Activated T-cell treated with anti-CD3 and anti-CD28 coated beads for 4 hours (primary cell): ENCODE data around the gene LRG1.
"Not testable (repeated sequence)": the region's sequence is repeated elsewhere in the genome, so short reads cannot be mapped to it uniquely, and the experiment has no call there.

Source experiments
- DNase-seq: peaks from one replicate; pipeline ENCODE4 v3.0.0-alpha.2; 2020

Gene LRG1

DNA sequence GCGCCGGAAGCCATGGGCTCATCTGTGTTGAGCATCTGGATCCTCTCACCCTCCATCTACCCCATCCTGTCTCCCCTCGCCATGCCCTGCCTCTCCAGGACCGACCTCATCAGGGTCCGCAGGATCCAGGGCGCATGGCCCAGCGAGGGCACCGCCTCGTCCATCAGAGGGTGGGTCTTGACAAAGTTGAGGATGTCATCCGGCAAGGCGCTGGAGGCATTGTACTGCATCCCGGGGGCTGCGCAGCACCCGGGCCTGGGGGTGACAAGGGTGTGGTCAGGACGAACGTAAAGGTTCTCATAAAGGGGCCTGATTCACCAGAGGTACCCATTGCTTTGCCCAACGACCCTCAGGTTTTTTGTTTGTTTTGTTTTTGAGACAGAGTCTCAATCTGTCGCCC is 10.2 kb upstream of the LRG1 start:
- no peak for DNase-seq

GRCh38 chr19:4548238-4548584 is 8.4 kb upstream of the LRG1 start:
- DNase-seq, result no peak

DNA sequence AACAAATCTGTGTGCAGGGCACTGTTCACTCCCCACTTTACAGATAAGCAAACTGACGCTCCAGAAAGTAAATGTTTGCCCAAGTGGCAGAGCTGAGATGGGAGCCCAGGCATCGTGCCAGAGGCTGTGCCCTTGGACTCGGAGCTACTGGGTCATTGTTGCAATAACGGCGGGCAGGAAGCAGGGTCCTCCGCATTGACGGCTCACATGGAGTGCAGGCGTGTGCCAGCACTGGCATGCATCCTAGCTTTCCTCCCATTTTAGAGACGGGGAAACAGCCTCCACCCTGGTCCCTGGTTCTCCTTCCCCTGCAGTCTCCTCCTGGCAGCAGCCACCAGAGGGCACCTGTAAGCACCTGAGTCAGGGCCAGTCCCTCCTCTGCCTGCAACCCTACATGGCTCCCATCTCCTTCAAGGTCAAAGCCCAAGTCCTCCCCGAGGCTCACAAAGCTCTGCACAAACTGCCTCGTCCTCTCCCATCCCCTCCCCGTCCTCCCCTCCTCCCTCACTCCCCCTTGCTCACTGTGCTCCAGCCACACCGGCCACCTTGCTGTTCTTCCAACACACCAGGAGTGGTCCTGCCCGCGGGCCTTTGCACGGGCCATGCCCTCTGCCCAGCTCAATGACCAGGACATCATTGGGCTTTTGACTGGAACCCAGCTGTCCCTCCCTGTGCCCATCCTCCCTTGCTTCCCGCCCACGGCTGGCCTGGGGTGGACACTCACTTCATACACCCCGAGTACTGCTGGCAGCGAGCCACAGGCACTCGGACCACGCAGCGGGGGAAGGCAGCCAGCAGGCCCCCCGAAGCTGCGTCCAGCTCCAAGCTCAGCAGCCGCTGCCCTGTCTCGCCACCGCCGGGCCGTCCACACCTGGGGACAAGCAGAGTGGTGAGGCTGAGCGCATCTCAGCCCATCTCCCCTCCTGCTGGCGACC is 7.7 kb upstream of the LRG1 start:
- no peak for DNase-seq

GRCh38 chr19:4543842-4544647 is 4.2 kb upstream of the LRG1 start:
- DNase-seq, result no peak

DNA sequence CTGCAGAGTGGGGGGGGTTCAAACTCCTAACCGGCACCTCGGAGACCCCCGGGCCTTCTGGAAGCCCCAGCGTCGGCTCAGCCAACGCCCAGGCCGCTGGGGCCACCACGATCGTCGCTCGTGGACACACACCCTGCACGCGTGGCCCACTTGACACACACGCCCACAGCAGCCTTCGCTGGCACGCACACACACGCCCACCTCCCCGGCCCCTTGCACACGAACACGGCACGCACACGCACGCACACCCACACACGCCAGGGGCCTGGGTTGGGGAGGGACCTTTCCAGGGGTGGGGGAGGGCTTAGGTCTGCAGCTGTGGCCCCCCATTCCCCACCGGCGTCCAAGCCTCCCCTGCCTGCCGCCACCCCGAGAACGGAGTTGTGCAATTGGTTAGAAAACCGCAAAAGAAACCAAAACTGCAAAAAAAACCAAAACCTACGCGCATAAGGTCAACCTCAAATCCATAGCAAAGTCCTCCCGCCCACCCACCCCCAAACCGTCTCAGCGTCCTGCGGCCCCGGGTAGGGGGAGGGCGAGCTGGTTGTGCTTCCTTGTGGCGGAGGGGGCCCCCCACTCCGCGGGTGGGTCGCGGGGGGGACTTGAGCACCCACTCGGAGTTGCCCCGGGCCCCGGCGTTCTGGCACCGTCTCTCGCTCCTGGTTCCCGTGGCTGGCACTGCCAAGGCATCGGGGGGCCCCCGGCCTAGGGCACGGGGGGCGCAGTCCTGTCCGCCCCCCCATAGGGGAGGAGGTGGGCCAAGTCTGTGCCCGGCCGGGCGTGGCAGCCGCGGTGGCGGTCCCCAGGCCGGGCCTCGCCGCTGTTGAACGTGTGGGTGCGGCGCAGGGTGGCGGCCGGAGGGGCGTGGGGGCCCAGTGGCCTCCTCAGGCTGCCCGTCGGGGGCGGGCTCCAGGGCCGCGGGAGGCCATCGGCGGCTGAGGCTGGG is 3.3 kb upstream of the LRG1 start:
- no peak for DNase-seq

DNA sequence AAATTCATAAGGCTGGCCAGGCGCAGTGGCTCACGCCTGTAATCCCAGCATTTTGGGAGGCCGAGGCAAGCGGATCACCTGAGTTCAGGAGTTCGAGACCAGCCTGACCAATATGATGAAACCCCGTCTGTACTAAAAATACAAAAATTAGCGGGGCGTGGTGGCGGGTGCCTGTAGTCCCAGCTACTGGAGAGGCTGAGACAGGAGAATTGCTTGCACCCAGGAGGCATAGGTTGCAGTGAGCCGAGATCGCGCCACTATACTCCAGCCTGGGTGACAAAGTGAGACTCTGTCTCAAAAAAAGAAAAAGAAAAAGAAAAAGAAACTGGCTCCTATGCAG is 1.9 kb upstream of the LRG1 start:
- not testable (repeated sequence) for DNase-seq

- no peak for DNase-seq
Observed at GRCh38 chr19:4541114-4541805, 1.4 kb upstream of the LRG1 start.

DNA sequence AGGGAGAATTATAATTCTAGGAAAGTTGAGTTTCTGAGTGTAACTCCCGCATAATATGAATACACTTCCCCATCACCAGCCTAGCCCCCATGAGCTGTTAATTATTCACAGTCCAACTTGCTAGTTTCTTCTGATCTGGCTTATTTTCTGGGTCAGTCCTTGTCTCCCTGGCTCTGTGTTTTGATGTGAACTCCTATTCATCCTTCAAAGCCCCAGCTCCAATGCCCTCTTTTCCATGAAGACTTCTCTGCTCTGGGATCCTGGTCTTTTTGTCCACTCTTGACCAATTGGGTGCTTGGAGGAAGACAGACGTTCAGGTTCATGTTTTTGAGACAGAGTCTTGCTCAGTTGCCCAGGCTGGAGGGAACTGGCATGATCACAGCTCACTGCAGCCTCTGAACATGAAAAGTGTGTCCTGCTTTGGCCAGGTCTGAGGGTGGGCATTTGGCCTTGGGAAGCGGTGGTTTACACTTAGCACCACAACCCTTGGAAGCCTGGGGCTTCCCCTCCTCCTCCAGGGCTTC is 605 bp downstream of the LRG1 start:
- DNase-seq, result no peak

GRCh38 chr19:4538601-4538954 is 1.3 kb downstream of the LRG1 start:
- DNase-seq, result no peak

DNA sequence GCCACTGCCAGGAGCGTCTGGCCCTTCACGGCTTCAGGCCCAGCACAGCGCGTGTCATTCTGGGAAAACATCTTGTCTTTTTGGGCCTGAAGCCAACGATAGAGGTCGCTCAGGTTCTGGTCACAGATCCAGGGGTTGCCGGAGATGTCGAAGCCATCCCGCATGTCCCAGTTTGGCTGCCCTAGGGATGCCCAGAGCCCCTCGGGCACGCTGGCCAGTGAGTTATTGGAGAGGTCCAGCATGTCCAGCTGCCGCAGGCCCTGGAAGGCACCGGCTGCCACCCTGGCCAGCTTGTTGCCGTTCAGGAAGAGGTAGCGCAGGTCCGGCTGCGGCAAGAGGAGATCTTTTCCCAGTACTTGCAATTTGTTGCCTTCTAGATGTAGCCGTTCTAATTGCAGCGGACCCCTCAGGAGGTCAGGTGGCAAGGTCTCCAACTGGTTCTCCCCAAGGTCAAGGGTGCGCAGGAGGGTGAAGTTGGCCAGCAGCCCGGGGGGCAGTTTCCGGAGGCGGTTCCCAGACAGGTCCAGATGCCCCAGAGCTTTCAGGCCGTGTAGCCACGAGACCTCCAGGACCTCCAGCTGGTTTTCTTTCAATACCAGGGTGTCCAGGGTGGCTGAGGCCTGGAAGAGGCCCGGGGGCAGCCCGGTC is 1.8 kb downstream of the LRG1 start:
- no peak for DNase-seq

DNA sequence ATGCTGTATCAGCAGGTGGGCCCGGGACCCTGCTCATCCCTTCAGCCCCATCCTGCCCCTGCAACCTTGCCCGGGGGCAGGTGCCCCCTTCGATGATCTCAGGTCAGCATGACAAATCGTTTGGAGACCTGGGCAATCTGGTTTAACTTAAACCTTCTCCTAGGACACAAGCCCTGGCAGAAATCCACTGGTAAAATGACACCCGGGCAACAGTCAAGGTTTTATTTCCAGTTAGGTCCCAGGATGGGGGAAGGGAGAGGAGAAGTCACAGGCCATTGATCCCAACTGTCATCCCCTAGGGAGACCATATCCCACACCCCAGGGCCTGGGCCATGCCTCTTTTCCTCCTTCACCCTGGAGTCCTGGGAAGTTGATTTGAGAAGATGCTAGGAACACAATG is 3.0 kb downstream of the LRG1 start:
- DNase-seq, result no peak

DNA sequence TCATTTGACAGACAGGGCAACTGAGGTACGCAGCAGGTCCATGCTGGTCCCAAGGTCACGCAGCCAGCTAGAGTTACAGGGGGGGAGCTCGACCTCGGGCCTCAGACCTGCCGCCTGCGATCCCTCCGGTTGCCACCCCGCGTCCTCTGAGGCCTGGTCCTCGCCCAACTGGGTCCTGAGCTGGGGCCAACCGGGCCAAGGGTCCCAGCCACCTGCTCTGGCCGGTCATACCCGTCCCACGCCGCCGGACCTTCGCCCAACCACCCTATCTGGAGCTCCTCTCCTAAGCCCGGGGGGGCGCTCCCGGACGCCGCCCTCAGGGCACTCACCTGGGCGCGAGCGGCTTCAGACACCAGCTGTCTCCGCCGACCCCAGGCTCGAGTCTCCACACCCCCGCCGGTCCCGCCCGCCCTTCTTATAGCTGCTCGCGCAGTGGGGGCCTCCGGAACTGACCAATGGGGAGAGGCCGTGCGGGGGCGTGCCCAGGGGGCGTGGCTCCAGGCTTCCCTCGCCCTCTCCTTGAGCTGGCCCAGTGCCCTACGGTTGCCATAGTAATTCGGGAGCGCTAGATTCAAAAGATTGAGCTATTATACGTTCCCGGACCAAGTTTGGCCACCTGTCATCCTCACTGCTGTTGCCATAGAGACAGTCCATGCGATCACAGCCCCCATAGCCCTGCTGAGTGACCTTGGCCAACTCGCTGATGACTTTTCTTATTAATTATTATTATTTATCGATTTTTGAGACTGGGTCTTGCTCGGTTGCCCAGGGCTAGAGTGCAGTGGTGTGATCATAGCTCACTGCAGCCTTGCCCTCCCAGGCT is 4.8 kb downstream of the LRG1 start, which contains the start of gene PLIN5:
PLIN5 (minus strand) TSS at position 389 of the 823 bp plus-strand sequence. CDS start 1,150 bp downstream, outside the sequence.
- peak; percentile 6 for DNase-seq

DNA sequence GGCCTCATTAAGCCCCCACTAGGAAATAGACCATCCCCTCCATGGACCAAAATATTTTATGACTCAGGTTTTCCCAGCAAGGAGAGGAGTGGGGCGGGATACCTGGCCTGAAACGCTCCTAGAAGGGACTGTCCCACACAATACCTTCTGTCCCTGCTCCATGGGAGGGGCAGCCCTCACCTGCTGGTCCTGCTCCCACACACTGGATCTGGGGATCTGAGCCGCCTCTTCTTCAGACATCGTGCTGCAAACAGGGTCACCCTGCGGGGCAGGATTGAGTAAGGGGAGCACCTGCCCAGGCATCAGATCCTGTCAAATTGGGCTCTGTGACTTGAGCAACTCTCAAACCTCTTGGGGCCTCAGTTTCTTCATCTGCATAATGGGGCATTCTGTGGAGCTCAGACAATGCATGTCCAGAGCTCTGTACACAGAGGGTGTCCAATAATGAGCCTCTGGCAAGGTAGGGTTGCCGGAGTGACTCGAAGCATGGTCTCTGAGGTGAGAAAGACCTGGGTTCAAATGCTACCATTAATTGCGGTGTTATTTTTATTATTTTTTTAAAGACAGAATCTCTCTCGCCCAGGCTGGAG is 5.9 kb downstream of the LRG1 start:
- DNase-seq, result no peak

DNA sequence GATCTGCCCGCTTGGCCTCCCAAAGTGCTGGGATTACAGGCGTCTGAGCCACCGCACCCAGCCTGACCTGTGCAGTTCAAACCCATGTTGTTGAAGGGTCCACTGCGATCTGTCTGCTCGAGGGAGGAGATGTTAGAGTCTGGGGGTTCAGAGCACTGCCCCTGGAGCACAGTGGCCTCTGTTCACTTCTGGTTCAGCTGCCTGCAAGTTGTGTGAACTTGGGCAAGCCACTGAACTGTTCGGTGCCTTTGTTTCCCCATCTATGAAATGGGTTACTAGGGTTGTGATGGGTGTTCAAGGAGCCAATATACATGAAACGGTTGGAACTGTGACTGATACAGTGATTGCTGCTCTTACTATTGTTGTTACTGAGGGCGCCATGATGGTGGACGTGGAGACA is 6.5 kb downstream of the LRG1 start:
- no peak for DNase-seq

DNA sequence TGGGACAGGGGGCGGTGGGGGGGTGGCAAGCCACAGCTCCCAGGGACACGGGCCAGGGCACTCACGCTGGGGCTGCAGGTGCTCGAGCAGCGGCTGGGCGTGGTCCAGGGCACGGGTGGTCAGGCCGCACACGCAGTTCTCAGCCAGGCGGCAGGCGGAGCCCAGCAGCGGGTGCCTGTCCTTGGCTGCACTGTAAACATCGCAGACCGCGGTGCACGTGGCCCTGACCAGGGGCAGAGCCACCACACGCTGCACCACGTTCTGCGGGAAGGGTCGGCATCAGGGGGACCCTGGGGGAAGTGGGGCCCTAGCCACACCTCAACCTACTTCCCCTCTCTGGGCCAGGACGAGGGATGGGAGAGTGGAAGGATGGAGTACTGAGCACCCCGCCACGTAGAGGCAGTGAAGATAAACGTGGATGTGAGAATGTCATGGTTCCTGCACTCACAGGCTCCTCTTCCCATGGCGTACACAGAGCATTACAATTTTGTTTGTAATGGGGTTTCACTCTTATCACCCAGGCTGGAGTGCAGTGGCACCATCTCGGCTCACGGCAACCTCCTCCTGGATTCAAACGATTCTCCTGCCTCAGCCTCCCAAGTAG is 8.2 kb downstream of the LRG1 start:
- no peak for DNase-seq

- no peak for DNase-seq
Observed at GRCh38 chr19:4529924-4530522, 9.8 kb downstream of the LRG1 start.

DNA sequence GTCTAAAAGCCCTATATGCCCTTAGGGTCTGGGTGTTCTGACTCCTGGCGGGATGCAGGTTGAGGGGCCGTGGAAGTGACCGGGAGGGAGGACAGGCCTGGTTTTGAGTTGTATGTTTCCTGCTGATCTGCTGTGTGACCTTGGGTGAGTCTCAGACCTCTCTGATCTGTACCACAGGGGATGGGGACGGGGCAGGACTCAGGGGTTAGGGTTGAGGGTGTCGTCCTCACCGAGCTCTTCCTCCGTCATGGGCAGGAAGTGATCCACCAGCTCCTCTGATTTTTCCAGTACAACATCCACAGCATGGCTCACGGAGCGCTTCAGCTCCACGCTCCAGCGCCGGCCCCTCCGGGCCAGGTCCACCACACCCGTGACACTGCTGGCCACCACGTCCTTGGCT is 11.0 kb downstream of the LRG1 start:
- no peak for DNase-seq

DNA sequence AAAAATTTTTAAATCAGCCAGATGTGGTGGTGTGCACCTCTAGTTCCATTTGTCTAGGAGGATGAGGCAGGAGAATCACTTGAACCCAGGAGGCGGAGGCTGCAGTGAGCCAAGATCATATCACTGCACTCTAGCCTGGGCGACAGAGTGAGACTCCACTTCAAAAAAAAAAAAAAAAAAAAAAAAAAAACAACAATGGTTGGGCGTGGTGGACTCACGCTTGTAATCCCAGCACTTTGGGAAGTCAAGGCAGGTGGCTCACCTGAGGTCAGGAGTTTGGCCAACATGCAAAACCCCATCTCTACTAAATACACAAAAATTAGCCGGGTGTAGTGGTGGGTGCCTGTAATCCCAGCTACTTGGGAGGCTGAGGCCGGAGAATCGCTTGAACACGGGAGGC is 12.5 kb downstream of the LRG1 start:
- not testable (repeated sequence) for DNase-seq

- DNase-seq, result no peak
Observed at GRCh38 chr19:4525563-4526002, 14.3 kb downstream of the LRG1 start.
